Left hindlimb (tissue), 1 donor: Measurements from ENCODE around the gene ISX.

Experiments
- DNase-seq: peaks from one replicate; pipeline ENCODE4 v3.0.0-alpha.2; 2018

ISX gene

DNA sequence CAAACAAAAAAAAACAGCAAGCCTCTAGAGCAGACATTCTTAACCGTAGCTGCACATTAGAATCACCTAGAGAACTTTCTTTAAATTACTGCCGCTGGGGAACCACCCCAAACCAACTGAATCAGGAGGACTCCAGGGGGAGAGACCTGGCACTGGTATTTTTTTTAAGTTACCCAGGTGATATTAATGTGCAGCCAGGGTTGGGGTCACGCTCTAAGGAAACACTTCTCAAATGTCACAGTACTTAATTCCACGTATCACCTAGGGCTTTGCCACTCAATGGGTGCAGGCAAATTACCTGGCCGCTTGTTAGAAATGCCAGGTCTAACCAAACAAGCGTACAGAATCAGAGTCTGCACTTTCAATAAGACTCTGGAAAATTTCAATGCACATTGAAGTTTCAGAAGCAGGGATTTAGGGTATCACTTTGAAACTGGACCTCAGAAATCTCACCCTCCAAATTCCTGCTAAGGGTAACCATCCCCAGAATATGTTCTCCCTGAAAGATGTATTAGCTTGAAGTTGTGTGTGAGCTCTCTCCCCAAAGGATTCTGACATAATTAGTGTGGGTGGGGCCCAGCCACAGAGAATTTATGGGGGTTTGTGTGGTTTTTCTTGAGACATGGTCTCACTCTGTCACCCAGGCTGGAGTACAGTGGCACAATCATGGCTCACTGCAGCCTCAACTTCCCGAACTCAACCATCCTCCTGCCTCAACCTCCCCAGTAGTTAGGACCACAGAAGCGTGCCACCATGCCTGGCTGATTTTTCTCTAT, 12.7 kb upstream of the ISX start:
- no peak for DNase-seq

DNA sequence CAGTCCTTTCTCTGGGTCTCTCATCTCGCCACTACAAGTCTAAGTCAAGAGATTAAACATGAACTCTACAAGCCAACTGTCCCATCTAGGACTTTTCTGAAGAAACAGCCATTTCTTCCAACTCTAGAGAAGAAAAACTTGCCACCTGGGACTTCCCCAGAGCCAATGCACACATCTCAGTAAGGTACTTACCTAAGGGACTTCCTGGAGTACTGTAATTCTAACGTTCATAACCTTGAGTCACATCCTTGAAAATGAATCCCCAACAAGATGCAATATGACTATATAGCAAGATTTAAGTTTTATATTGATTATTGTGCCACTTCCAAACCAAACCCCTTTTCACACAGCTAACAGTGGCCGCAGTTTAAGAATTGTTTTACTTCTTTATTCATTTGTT, 11.9 kb upstream of the ISX start:
- no peak for DNase-seq

DNA sequence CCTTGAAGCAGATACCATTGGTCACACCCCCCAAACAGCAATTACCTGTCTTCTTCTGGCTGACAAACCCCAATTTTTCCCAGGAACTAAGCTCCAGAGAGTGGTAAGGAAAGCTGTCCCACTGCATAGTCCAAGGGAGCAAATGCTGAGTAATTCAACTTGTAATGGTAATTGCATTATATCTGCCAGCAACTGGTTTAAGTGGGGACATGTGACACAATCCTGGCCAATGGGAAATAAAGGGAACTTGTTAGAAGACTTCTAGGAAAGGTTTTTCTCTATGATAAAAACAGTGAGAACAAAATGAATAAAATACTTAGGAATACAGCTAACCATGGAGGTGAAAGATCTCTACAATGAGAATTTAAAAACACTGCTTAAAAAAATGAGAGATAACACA, 9.5 kb upstream of the ISX start:
- no peak for DNase-seq

DNA sequence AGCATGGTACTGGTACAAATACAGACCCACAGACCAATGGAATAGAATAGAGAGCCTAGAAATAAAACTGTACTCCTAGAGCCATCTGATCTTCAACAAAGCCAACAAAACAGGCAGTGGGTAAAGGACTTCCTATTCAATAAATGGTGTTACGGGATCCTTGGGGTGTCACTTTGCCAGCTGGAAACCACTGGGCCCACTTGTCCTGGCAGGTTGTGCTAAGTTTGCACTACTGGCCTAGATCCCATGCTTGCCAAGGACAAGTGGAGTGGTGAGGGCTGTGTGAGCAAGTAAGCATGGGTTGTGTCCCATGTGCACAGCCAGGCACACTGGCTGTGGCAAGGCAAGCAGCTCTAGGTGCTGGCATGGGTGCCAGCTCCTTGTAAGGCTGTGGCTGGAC, 8.8 kb upstream of the ISX start:
- DNase-seq, result no peak

DNA sequence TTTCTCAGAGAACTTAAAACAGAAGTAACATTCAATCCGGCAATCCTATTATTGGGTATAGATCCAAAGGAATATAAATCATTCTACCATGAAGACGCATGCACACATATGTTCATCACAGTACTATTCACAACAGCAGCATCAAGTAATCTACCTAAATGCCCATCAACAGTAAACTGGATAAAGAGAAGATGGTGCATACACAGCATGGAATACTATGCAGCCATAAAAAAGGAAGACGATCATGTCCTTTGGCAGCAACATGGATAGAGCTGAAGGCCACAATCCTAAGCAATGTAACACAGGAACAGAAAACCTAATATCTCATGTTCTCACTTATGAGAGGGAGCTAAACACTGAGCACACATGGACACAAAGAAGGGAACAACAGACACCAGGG, 6.3 kb upstream of the ISX start:
- no peak for DNase-seq

DNA sequence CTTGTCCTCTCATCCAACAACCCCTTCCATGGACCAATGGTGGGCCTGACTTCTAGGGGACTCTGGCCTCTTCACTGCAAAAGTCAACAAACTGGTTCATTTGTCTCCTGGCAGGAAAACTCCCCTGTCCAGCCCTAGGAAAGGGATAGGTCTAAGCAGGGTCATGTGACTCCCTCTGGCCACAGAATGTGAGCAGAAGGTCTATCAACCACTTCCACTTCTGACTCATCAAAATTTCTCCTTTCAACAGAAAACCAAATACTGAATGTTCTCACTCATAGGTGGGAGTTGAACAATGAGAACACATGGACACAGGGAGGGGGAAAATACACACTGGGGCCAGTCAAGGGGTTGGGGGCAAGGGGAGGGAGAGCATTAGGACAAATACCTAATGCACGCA, 1.3 kb upstream of the ISX start:
- no peak for DNase-seq

GRCh38 chr22:35065183-35065582, 775 bp upstream of the ISX start:
- no peak for DNase-seq

DNA sequence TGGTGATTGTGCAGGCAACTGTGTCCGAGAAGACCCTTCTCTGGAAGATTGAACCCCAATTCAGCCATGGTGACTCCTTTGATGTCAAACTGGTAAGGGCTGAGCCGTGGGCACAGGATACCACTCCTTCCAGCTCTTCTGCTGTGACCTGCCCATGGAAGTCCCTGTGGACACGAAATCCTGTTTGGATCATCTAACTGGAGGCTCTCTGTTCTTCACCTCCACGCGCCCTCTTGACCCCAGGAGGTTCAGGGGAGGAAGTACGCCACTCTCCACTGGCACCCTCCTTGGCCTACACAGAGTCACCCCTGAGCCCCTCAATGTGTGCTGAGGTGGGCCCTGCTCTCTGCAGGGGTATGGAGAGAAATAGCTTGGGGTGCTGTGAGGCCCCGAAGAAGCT, 810 bp downstream of the ISX start:
- DNase-seq, result no peak

GRCh38 chr22:35069541-35069940, 3.6 kb downstream of the ISX start:
- no peak for DNase-seq

- no peak for DNase-seq
Measured at GRCh38 chr22:35070451-35071093, 4.6 kb downstream of the ISX start.

- no peak for DNase-seq
Measured at GRCh38 chr22:35071784-35072183, 5.8 kb downstream of the ISX start.

DNA sequence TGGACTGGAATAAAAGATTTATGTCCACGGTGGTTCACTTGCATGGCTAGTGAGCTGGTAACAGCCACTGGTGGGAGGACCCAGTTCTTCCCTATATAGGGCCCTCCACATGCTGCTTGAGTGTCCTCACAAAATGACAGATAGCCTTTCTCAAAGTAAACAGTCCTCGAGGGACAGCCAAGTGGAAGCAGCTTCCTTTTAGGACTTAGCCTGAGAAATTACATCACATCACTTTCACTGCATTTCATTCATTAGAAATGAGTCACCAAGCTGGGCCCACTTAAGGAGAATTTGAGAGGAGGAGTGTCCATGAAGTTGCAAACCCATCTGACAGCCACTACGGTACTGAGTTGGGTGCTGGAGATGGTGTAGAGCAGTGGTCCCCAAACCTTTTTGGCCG, 7.0 kb downstream of the ISX start:
- no peak for DNase-seq

GRCh38 chr22:35074583-35074982, 8.6 kb downstream of the ISX start:
- no peak for DNase-seq

GRCh38 chr22:35076630-35077029, 10.7 kb downstream of the ISX start:
- DNase-seq, result no peak

- no peak for DNase-seq
Measured at GRCh38 chr22:35085621-35086020, 19.7 kb downstream of the ISX start.

GRCh38 chr22:35089139-35089538, 23.2 kb downstream of the ISX start:
- no peak for DNase-seq

- no peak for DNase-seq
Measured at GRCh38 chr22:35092406-35092805, 26.4 kb downstream of the ISX start.

DNA sequence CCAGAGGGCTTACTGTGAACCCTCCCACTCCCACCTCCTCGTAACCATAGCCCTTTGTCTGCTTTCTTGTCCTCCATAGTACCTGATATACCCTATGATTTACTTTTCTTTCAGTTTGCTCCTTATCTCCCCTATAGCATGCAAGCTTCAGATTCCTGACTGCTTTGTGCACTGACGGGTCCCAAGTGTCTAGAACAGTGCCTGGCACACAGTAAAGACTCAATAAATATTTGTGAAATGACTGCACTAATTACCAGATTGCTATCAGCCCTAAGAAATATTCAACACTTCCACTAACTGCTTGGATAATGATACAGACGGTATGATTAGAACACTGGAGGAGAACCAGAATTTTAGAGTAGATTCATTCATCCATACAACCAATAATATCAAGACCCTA, 33.0 kb downstream of the ISX start:
- no peak for DNase-seq

DNA sequence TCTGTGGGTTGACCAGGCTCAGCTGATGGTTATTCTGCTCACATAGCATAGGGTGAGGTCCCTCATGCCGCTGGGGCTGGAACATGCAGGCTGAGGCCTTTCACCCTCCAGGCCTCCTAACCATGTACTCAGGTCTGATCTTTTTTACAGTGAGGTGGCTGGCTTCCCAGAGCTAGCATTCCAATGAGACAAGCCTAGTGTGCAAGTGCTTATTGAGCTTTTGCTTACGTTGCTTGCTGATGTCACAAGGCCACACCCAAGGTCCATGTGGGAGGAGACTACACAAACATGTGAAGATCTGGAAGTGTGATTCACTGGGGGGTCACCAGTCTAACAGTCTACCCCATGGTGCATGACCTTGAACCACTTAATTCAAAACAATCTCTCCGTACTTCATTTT, 33.9 kb downstream of the ISX start:
- DNase-seq, result no peak

DNA sequence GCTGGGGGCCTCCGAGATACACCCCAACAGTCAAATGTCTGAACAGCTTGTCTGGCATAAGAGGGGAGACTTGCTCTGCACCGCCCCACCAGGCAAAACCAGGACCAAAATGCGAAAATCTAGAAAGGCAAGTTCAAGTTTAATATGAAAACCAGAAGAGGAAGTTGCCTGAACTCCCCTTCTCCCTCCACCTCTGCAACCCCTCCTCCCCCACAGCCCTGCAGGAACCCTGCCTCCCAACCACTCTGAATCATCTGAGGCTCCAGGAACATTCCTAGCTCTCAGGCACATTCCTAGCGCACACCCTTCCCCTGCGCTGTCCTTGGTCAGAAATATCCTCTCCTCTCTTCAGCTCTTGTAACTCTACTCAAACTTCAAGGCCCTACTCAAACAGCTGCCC, 36.7 kb downstream of the ISX start:
- no peak for DNase-seq

GRCh38 chr22:35103761-35104160, 37.8 kb downstream of the ISX start:
- no peak for DNase-seq

DNA sequence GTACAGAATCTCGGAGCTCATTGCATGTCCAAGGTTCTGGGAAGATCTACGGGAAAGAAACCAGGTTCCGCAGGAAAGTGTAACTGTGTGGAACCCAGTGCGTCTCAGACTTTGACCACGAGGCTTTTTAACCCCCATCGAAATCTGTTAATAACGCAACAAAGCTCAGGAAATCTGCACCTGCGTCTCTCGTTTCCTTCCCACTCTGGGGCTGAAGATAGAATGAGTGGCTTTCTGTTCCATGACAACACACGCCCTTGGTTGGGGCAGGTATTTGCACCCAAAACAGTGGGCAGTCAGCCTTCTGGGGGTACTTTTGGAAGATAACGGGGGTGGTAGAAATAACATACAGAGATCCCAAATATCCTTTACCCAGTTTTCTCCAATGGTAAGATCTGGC, 38.5 kb downstream of the ISX start:
- DNase-seq, result no peak

- no peak for DNase-seq
Measured at GRCh38 chr22:35109616-35110015, 43.7 kb downstream of the ISX start.

DNA sequence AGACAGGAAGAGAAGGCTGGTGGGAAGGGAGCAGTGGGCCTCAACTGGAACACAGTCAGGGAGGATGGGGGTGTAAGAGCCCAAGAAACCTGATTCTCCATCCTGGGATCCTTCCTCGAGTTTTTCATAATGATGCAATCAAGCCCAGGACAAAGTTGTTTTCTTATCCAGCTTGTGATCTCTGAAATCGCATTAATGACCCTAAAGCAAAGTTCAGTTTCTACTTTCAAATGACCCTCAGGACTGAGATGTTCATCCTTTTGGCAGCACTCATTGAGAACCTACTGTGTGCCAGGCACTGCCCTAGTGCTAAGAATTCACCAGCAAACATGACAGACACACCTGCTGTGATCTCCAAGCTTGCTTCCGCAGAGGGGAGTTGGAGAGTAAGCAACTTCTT, 45.3 kb downstream of the ISX start:
- no peak for DNase-seq

- no peak for DNase-seq
Measured at GRCh38 chr22:35113341-35113740, 47.4 kb downstream of the ISX start.
